GM12878 (cell line): ENCODE data around the gene VPS26A. TPM values are rescaled to one million over a fixed set of nuclear protein-coding genes. Genes with fewer than 3 reads are reported as not detected.

Experiments used
- ATF7 ChIP-seq: fragments of 450-650 bp; IDR thresholded peaks from 2 replicates; pipeline ENCODE4 v1.6.1; 2016; ENCODE audit warnings: low read depth, mild to moderate bottlenecking
- BCL11A ChIP-seq: IDR thresholded peaks from 2 replicates; pipeline ENCODE4 v1.6.1; 2011; ENCODE audit warnings: low read depth, low read length
- BRCA1 ChIP-seq: IDR thresholded peaks from 2 replicates; pipeline ENCODE4 v1.6.1; 2011; ENCODE audit warnings: low read depth, low read length, improper control_type of control experiment
- GABPA ChIP-seq: IDR thresholded peaks from 2 replicates; pipeline ENCODE4 v1.6.1; 2014; ENCODE audit warnings: antibody characterized with exemption, low read depth, mild to moderate bottlenecking, inconsistent platforms
- LARP7 ChIP-seq: fragments of 450-650 bp; IDR thresholded peaks from 2 replicates; pipeline ENCODE4 v1.6.1; 2017; ENCODE audit warnings: mild to moderate bottlenecking
- MYB ChIP-seq: fragments of 150-350 bp; IDR thresholded peaks from 2 replicates; pipeline ENCODE4 v1.6.1; 2014; ENCODE audit warnings: mild to moderate bottlenecking, low read depth, low read length, borderline replicate concordance
- PAX8 ChIP-seq: fragments of 450-650 bp; IDR thresholded peaks from 2 replicates; pipeline ENCODE4 v1.6.1; 2017; ENCODE audit warnings: mild to moderate bottlenecking, moderate library complexity
- PKNOX1 ChIP-seq: fragments of 450-650 bp; IDR thresholded peaks from 2 replicates; pipeline ENCODE4 v1.6.1; 2016; ENCODE audit warnings: mild to moderate bottlenecking
- SPI1 ChIP-seq: IDR thresholded peaks from 2 replicates; pipeline ENCODE4 v1.6.1; 2011; ENCODE audit warnings: low read depth, mild to moderate bottlenecking, low read length, moderate library complexity, borderline replicate concordance; ENCODE audit not compliant: insufficient read depth
- WRNIP1 ChIP-seq: IDR thresholded peaks from 2 replicates; pipeline ENCODE4 v1.6.1; 2011; ENCODE audit warnings: low read depth, low read length, improper control_type of control experiment, borderline replicate concordance
- ZNF384 ChIP-seq: IDR thresholded peaks from 2 replicates; pipeline ENCODE4 v1.6.1; 2012; ENCODE audit warnings: low read depth, mild to moderate bottlenecking, low read length, improper control_type of control experiment, borderline replicate concordance
- ZSCAN29 ChIP-seq: fragments of 450-650 bp; IDR thresholded peaks from 2 replicates; pipeline ENCODE4 v1.6.1; 2017; ENCODE audit warnings: mild to moderate bottlenecking, moderate library complexity
- ZZZ3 ChIP-seq: IDR thresholded peaks from 2 replicates; pipeline ENCODE4 v1.6.1; 2011; ENCODE audit warnings: low read depth; ENCODE audit not compliant: control insufficient read depth, insufficient read length
- polyA plus RNA-seq, 11 experiments: library from polyadenylated mRNA; depleted of rRNA in 4 of 11; unstranded in 6 of 11; stranded (reverse) in 5 of 11; fragments of >200 nt; fragmentation: Nextera tagmentation in 4 of 11; fragmentation: Illumina TruSeq in 1 of 11; extraction: Ambion mirVana in 4 of 11; extraction: Trizol in 1 of 11; gene quantifications; 1 replicate in 1 of 11; 2 replicates in 10 of 11; pipeline versions ENCODE4 v1.2.1 to v1.2.3, GENCODE V29; 2011 to 2016; ENCODE audit warnings: inconsistent platforms in 2 of 11, missing spikeins in 2 of 11, low read depth in 1 of 11
- total RNA-seq, 4 experiments: library from RNA; depleted of rRNA in 3 of 4; stranded (reverse); fragments of >200 nt in 3 of 4; fragmentation: Illumina TruSeq in 1 of 4; extraction: Trizol in 1 of 4; gene quantifications; 2 replicates each; pipeline versions ENCODE4 v1.2.1 to v1.2.3, GENCODE V29; 2013 to 2021

Gene VPS26A
- total and polyA plus RNA-seq, 10 of the 15 experiments (the other 5 are each of a cell fraction or from before 2014, with no cell fraction given) = 16.8 to 72.3 (median 26.8) TPM

- TF ChIP-seq PKNOX1 (no peak), ZNF384 (no peak), SPI1 (no peak), MYB (no peak), ATF7 (no peak), BCL11A (no peak), ZSCAN29 (no peak), ZZZ3 (no peak), PAX8 (no peak), GABPA (no peak), WRNIP1 (no peak), LARP7 (no peak), BRCA1 (no peak)
- TF ChIP-seq, all 136 proteins: peak for 0
Measured at GRCh38 chr10:69097729-69098128, 26.2 kb upstream of the VPS26A start (continued).
